ENCODE results near the gene SMURF1. TPM values are rescaled to one million over a fixed set of nuclear protein-coding genes. Genes with fewer than 3 reads are reported as not detected.

The SMURF1 gene
- total RNA-seq, 4 donors from 2014 or later, result 28.2 to 35.4 (median 31.1) TPM

GRCh38 chr7:99011706-99012404 lies 132.1 kb downstream of the SMURF1 start:
- no peak for TF ChIP-seq CTCF (IDR thresholded peaks at IDR 0.05)
- no peak for TF ChIP-seq POLR2A (IDR thresholded peaks at IDR 0.05)
- TF ChIP-seq EP300 (IDR thresholded peaks at IDR 0.05), result no peak
- H3K36me3 ChIP-seq, result peaks cover 5 to 95% (median 16%) of the 10 kb centered on the region in 3 donors
- no peaks in the 10 kb centered on the region for H3K4me1 ChIP-seq
- no peaks in the 10 kb centered on the region for H3K9me3 ChIP-seq
- H3K27ac ChIP-seq, result no peak overlapping the region
- H3K4me3 ChIP-seq, result no peak overlapping the region
- WGBS, 2 donors, result 94 to 95% methylated on average over 34 to 36 of the region's 36 CpGs
- H3K27me3 ChIP-seq, result no peaks in the 10 kb centered on the region
- no peak for DNase-seq (ENCODE audit: low spot score in 2 of 2)

GRCh38 chr7:99011341-99011705 lies 132.6 kb downstream of the SMURF1 start:
- 98 to 99% methylated on average over 23 to 24 of the region's 24 CpGs for WGBS, 2 donors
- no peak for DNase-seq (ENCODE audit: low spot score in 2 of 2)
- peaks cover 5 to 100% (median 22%) of the 10 kb centered on the region in 3 donors for H3K36me3 ChIP-seq

GRCh38 chr7:99010281-99010680 lies 133.6 kb downstream of the SMURF1 start:
- DNase-seq (ENCODE audit: low spot score in 2 of 2), result no peak
- H3K9me3 ChIP-seq, result no peaks in the 10 kb centered on the region
- H3K4me3 ChIP-seq, result no peak overlapping the region
- 87 to 89% methylated on average over 9 of the region's 9 CpGs for WGBS, 2 donors
- peaks cover 5 to 100% (median 32%) of the 10 kb centered on the region in 3 donors for H3K36me3 ChIP-seq
- TF ChIP-seq POLR2A (IDR thresholded peaks at IDR 0.05) (no peak), EP300 (IDR thresholded peaks at IDR 0.05) (no peak), CTCF (IDR thresholded peaks at IDR 0.05) (no peak)
- H3K4me1 ChIP-seq, result peaks cover 0 to 5% (median 0%) of the 10 kb centered on the region in 4 donors
- no peaks in the 10 kb centered on the region for H3K27me3 ChIP-seq
- H3K27ac ChIP-seq, result no peak overlapping the region

More at GRCh38 chr7:99011341-99011705, 132.6 kb downstream of the SMURF1 start:
- Histone ChIP-seq H3K27ac (no peak overlapping the region), H3K27me3 (no peaks in the 10 kb centered on the region), H3K4me3 (no peak overlapping the region), H3K9me3 (no peaks in the 10 kb centered on the region), H3K4me1 (no peaks in the 10 kb centered on the region)
- TF ChIP-seq POLR2A (IDR thresholded peaks at IDR 0.05) (no peak), EP300 (IDR thresholded peaks at IDR 0.05) (no peak), CTCF (IDR thresholded peaks at IDR 0.05) (no peak)

GRCh38 chr7:99008921-99009530 lies 134.9 kb downstream of the SMURF1 start:
- TF ChIP-seq EP300 (IDR thresholded peaks at IDR 0.05) (no peak), CTCF (IDR thresholded peaks at IDR 0.05) (no peak), POLR2A (IDR thresholded peaks at IDR 0.05) (no peak)
- 93 to 96% methylated on average over 10 to 11 of the region's 11 CpGs for whole genome bisulfite sequencing, 2 donors
- no peak for DNase-seq (ENCODE audit: low spot score in 2 of 2)
- Histone ChIP-seq H3K27me3 (no peaks in the 10 kb centered on the region), H3K4me3 (no peak overlapping the region), H3K27ac (no peak overlapping the region), H3K9me3 (no peaks in the 10 kb centered on the region), H3K36me3 (peaks cover 2 to 100% (median 39%) of the 10 kb centered on the region in 3 donors), H3K4me1 (peaks cover 0 to 5% (median 0%) of the 10 kb centered on the region in 4 donors)

- DNase-seq (ENCODE audit: low spot score in 2 of 2), result no peak
- Histone ChIP-seq H3K4me3 (no peak overlapping the region), H3K27me3 (no peaks in the 10 kb centered on the region), H3K27ac (no peak overlapping the region), H3K4me1 (peaks cover 0 to 5% (median 0%) of the 10 kb centered on the region in 4 donors), H3K36me3 (peaks cover 2 to 100% (median 39%) of the 10 kb centered on the region in 3 donors), H3K9me3 (no peaks in the 10 kb centered on the region)
- WGBS, 2 donors, result 94 to 95% methylated on average over 23 of the region's 23 CpGs
- TF ChIP-seq EP300 (IDR thresholded peaks at IDR 0.05) (no peak), CTCF (IDR thresholded peaks at IDR 0.05) (no peak), POLR2A (IDR thresholded peaks at IDR 0.05) (no peak)
Observed at GRCh38 chr7:99008181-99008631, 135.7 kb downstream of the SMURF1 start.
